IMR-90 (cell line): ENCODE data around the gene SLIT3. TPM values are rescaled to one million over a fixed set of nuclear protein-coding genes. Genes with fewer than 3 reads are reported as not detected.

Experiments used
- ATAC-seq: fragments of 200-7000 bp; cut with Tn5 transposase; 2 replicates; pipeline ENCODE4 v1.9.1; 2020; ENCODE audit warnings: low read depth, mild to moderate bottlenecking, moderate library complexity
- BruUV-seq: library from RNA; stranded (reverse); fragments of 400-500 nt; replicated peaks from 2 replicates; lab custom pipeline; 2021; lab: Mats Ljungman, UMichigan
- CTCF ChIA-PET: fragments of 300-600 bp; formaldehyde crosslinking; extraction: SDS; loops from one replicate; lab custom pipeline; 2021; ENCODE audit warnings: antibody characterized with exemption; lab: Yijun Ruan, JAX
- POLR2A ChIA-PET: fragments of 300-600 bp; sonication (Branson Sonifier 250); formaldehyde crosslinking; loops from one replicate; lab custom pipeline; 2022; ENCODE audit warnings: antibody characterized with exemption; ENCODE audit not compliant: unreplicated experiment; lab: Charles Lee
- DNase-seq: peaks from one replicate; pipeline ENCODE4 v3.0.0; 2013
- H2AFZ ChIP-seq: replicated peaks from 2 replicates; pipeline ENCODE3; 2013; ENCODE audit warnings: low read length, mild to moderate bottlenecking; ENCODE audit not compliant: poor library complexity
- H2AK5ac ChIP-seq: 2 replicates; pipeline ENCODE4 v1.6.1; 2013; ENCODE audit warnings: low read depth, low read length, inconsistent platforms
- H2AK9ac ChIP-seq: replicated peaks from 2 replicates; pipeline ENCODE3; 2013; ENCODE audit warnings: mild to moderate bottlenecking, low read depth, low read length, moderate library complexity; ENCODE audit not compliant: poor library complexity
- H2BK120ac ChIP-seq: 2 replicates; pipeline ENCODE4 v1.6.1; 2013; ENCODE audit warnings: low read depth, low read length, inconsistent platforms
- H2BK15ac ChIP-seq: 3 replicates; pipeline ENCODE4 v1.6.1; 2013; ENCODE audit warnings: low read depth, low read length, inconsistent platforms
- H2BK20ac ChIP-seq: 2 replicates; pipeline ENCODE4 v1.6.1; 2013; ENCODE audit warnings: low read depth, mild to moderate bottlenecking, inconsistent platforms, low read length, moderate library complexity
- H2BK5ac ChIP-seq: 2 replicates; pipeline ENCODE4 v1.6.1; 2013; ENCODE audit warnings: mild to moderate bottlenecking, low read depth, low read length, inconsistent platforms; ENCODE audit not compliant: poor library complexity, severe bottlenecking
- H3K14ac ChIP-seq: replicated peaks from 2 replicates; pipeline ENCODE4 v1.6.1; 2013; ENCODE audit warnings: low read depth, low read length, inconsistent platforms
- H3K18ac ChIP-seq: 2 replicates; pipeline ENCODE4 v1.6.1; 2013; ENCODE audit warnings: low read depth, low read length, control low read depth
- H3K23ac ChIP-seq: 2 replicates; pipeline ENCODE4 v1.6.1; 2013; ENCODE audit warnings: low read depth, low read length, inconsistent platforms
- H3K27ac ChIP-seq: 2 replicates; pipeline ENCODE4 v1.5.1; 2013; ENCODE audit warnings: mild to moderate bottlenecking, control low read depth, low read length; ENCODE audit not compliant: insufficient read depth
- H3K27me3 ChIP-seq: 2 replicates; pipeline ENCODE4 v1.6.1; 2013; ENCODE audit warnings: low read length; ENCODE audit not compliant: control insufficient read depth, insufficient read depth
- H3K36me3 ChIP-seq: 2 replicates; pipeline ENCODE4 v1.6.1; 2013; ENCODE audit warnings: low read length, mixed read lengths; ENCODE audit not compliant: control insufficient read depth, insufficient read depth
- H3K4ac ChIP-seq: 2 replicates; pipeline ENCODE4 v1.6.1; 2013; ENCODE audit warnings: low read depth, low read length, inconsistent platforms
- H3K4me1 ChIP-seq: 2 replicates; pipeline ENCODE4 v1.6.1; 2013; ENCODE audit warnings: low read length, mixed read lengths; ENCODE audit not compliant: control insufficient read depth, insufficient read depth
- H3K4me2 ChIP-seq: 2 replicates; pipeline ENCODE4 v1.6.1; 2013; ENCODE audit warnings: low read depth, mild to moderate bottlenecking, control low read depth, low read length, moderate library complexity
- H3K4me3 ChIP-seq: 2 replicates; pipeline ENCODE4 v1.5.1; 2013; ENCODE audit warnings: low read depth, mild to moderate bottlenecking, control low read depth, low read length, moderate library complexity; ENCODE audit not compliant: insufficient read depth
- H3K56ac ChIP-seq: 2 replicates; pipeline ENCODE4 v1.6.1; 2013; ENCODE audit warnings: low read length, inconsistent platforms; ENCODE audit not compliant: insufficient read depth; ENCODE audit errors: extremely low read depth
- H3K79me1 ChIP-seq, 2 experiments: 2 replicates each; pipeline ENCODE4 v1.6.1; 2013; ENCODE audit warnings: low read length in 2 of 2, inconsistent platforms in 1 of 2, low read depth in 1 of 2
- H3K9ac ChIP-seq: 2 replicates; pipeline ENCODE4 v1.6.1; 2013; ENCODE audit warnings: low read depth, low read length, control low read depth
- H3K9me1 ChIP-seq: 2 replicates; pipeline ENCODE4 v1.6.1; 2013; ENCODE audit warnings: low read length, inconsistent platforms; ENCODE audit not compliant: insufficient read depth
- H3K9me3 ChIP-seq: 2 replicates; pipeline ENCODE4 v1.6.1; 2013; ENCODE audit warnings: low read length; ENCODE audit not compliant: control insufficient read depth, insufficient read depth
- H4K20me1 ChIP-seq: 2 replicates; pipeline ENCODE4 v1.6.1; 2013; ENCODE audit warnings: low read length, inconsistent platforms; ENCODE audit not compliant: insufficient read depth
- H4K5ac ChIP-seq: 2 replicates; pipeline ENCODE4 v1.6.1; 2013; ENCODE audit warnings: mild to moderate bottlenecking, low read depth, low read length, control low read depth
- H4K8ac ChIP-seq, 2 experiments: 2 replicates each; pipeline ENCODE4 v1.6.1; 2013; ENCODE audit warnings: low read depth in 2 of 2, low read length in 2 of 2, control low read depth in 1 of 2, inconsistent platforms in 1 of 2
- H4K91ac ChIP-seq: 2 replicates; pipeline ENCODE4 v1.6.1; 2013; ENCODE audit warnings: low read depth, low read length, inconsistent platforms; ENCODE audit not compliant: insufficient read depth
- BHLHE40 ChIP-seq: fragments of 150-350 bp; IDR thresholded peaks from 2 replicates; pipeline ENCODE4 v1.6.1; 2016; ENCODE audit warnings: mild to moderate bottlenecking, low read depth, low read length
- CEBPB ChIP-seq: IDR thresholded peaks from 2 replicates; pipeline ENCODE4 v1.6.1; 2012; ENCODE audit warnings: low read depth, low read length, improper control_type of control experiment
- CHD1 ChIP-seq: IDR thresholded peaks from 2 replicates; pipeline ENCODE4 v1.6.1; 2012; ENCODE audit warnings: low read depth, low read length, improper control_type of control experiment
- FOS ChIP-seq: fragments of 150-350 bp; IDR thresholded peaks from 2 replicates; pipeline ENCODE4 v1.6.1; 2016; ENCODE audit warnings: low read depth, low read length
- MAFK ChIP-seq: IDR thresholded peaks from 2 replicates; pipeline ENCODE4 v1.6.1; 2012; ENCODE audit warnings: low read depth, low read length, improper control_type of control experiment
- MAZ ChIP-seq: IDR thresholded peaks from 2 replicates; pipeline ENCODE4 v1.6.1; 2012; ENCODE audit warnings: low read depth, mild to moderate bottlenecking, low read length, improper control_type of control experiment, moderate library complexity, borderline replicate concordance
- MXI1 ChIP-seq: IDR thresholded peaks from 2 replicates; pipeline ENCODE4 v1.6.1; 2012; ENCODE audit warnings: low read depth, mild to moderate bottlenecking, low read length, moderate library complexity, borderline replicate concordance
- NFE2L2 ChIP-seq: fragments of 150-350 bp; IDR thresholded peaks from 2 replicates; pipeline ENCODE4 v1.6.1; 2016; ENCODE audit warnings: low read depth, mild to moderate bottlenecking, low read length
- POLR2A ChIP-seq: IDR thresholded peaks from 2 replicates; pipeline ENCODE4 v1.6.1; 2012; ENCODE audit warnings: mild to moderate bottlenecking, low read depth, low read length
- RAD21 ChIP-seq: IDR thresholded peaks from 2 replicates; pipeline ENCODE4 v1.6.1; 2012; ENCODE audit warnings: low read length, improper control_type of control experiment
- RCOR1 ChIP-seq: IDR thresholded peaks from 2 replicates; pipeline ENCODE4 v1.6.1; 2012; ENCODE audit warnings: mild to moderate bottlenecking, low read length, improper control_type of control experiment; ENCODE audit not compliant: insufficient replicate concordance
- RFX5 ChIP-seq: IDR thresholded peaks from 2 replicates; pipeline ENCODE4 v1.8.0; 2012; ENCODE audit warnings: low read depth, mild to moderate bottlenecking, low read length, moderate library complexity
- SMC3 ChIP-seq: fragments of 150-350 bp; IDR thresholded peaks from 2 replicates; pipeline ENCODE4 v1.6.1; 2016; ENCODE audit warnings: low read depth, mild to moderate bottlenecking, antibody characterized with exemption, low read length, moderate library complexity
- WGBS, 2 experiments: methylation state at CpG; one replicate each; pipeline versions ENCODE4 v1.1.5 to v1.1.7; 2013; ENCODE audit warnings: missing lambda C conversion rate in 2 of 2; ENCODE audit not compliant: insufficient read length in 1 of 2; ENCODE audit errors: extremely low coverage in 2 of 2; 5-methylcytosine and 5-hydroxymethylcytosine counted together
- dilution Hi-C: fragments of 300-500 bp; cut with HindIII; formaldehyde crosslinking; loops from one replicate; pipeline ENCODE4 v1.14.3; 2018; ENCODE audit warnings: low sequenced_read_pairs; ENCODE audit not compliant: unreplicated experiment
- in situ Hi-C: fragments of 300-500 bp; cut with MboI; formaldehyde crosslinking; loops from 3 replicates; pipeline ENCODE4 v1.14.3; 2019; ENCODE audit warnings: low sequenced_read_pairs, inconsistent platforms, mixed read lengths
- intact Hi-C: fragments of 100-400 bp; cut with micrococcal nuclease; formaldehyde crosslinking; loops from 2 replicates; pipeline ENCODE4 v1.10.0; 2022
- polyA plus RNA-seq, 3 experiments: library from polyadenylated mRNA; depleted of rRNA; stranded (reverse); fragments of >200 nt; gene quantifications; 2 replicates each; pipeline ENCODE4 v1.2.3, GENCODE V29; 2012; ENCODE audit warnings: low replicate concordance in 1 of 3
- total RNA-seq: library from RNA; depleted of rRNA; stranded (reverse); fragments of >200 nt; gene quantifications from 2 replicates; pipeline ENCODE4 v1.2.3, GENCODE V29; 2012
- TF ChIP-seq, protein P1 (sequence below): fragments of 150-350 bp; IDR thresholded peaks from 2 replicates; pipeline ENCODE4 v1.6.1; 2017; ENCODE audit warnings: mild to moderate bottlenecking, antibody characterized with exemption, low read length, low read depth
- TF ChIP-seq, protein P2 (sequence below): conservative IDR thresholded peaks from 2 replicates; pipeline ENCODE4 v1.5.1; 2012; ENCODE audit warnings: mild to moderate bottlenecking, low read depth, low read length, improper control_type of control experiment
- TF ChIP-seq, protein P3 (sequence below): fragments of 150-350 bp; IDR thresholded peaks from 2 replicates; pipeline ENCODE4 v1.6.1; 2016; ENCODE audit warnings: low read depth, mild to moderate bottlenecking, low read length, moderate library complexity, borderline replicate concordance

SLIT3 gene
- total and polyA plus RNA-seq, 2 of the 4 experiments (the other 2 are of a cell fraction), result 0.18 to 0.50 TPM

DNA sequence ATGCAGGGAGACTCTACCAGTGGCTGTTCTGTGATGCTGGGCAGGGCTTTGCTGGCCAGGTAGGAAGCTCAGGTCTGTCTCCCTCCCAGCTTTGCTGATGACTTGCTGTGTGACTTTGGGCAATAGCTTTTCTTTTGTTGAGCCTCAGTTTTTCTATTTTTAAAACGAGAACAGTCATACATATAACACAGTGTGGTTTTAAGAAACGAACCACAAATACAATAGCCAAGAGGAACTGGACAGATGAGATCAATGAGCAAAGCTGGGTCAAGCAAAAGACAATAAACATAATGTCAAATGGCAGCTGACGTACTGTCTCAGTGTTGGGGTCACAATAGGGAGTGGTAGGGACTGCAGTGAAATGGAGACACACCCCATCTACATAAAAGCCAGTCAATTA lies 20.2 kb downstream of the SLIT3 start:
- dilution Hi-C loops, result no loop called here

More for the DNA sequence above, 20.2 kb downstream of the SLIT3 start:
- H3K79me1 ChIP-seq, result no peaks in the 10 kb centered on the region
- no peaks in the 10 kb centered on the region for H3K9me1 ChIP-seq
- ChIA-PET POLR2A (no interaction called here), CTCF (no interaction called here)
- no CpG with 5 or more reads among the region's 3 CpGs for WGBS, 2 experiments
- no peak overlapping the region for H2AK5ac ChIP-seq
- no peak overlapping the region for H4K5ac ChIP-seq
- no peak overlapping the region for H3K56ac ChIP-seq
- H3K4me1 ChIP-seq, result no peaks in the 10 kb centered on the region
- no peak overlapping the region for H3K4me2 ChIP-seq
- no peak for DNase-seq
- no peak overlapping the region for H3K23ac ChIP-seq
- no peak overlapping the region for H2BK20ac ChIP-seq
- intact Hi-C loops (no loop called here), in situ Hi-C loops (loop anchor here (25.0 kb wide), 1 partner anchor 1018 kb away; no protein-coding TSS in a partner anchor)
- no peak overlapping the region for H2BK120ac ChIP-seq
- H4K8ac ChIP-seq, result no peak overlapping the region
- H2AFZ ChIP-seq, result no peak overlapping the region
- H3K14ac ChIP-seq, result no peak overlapping the region
- H3K27me3 ChIP-seq, result no peaks in the 10 kb centered on the region
- no peak overlapping the region for H4K91ac ChIP-seq
- no TSS peak for BruUV-seq
- H3K4ac ChIP-seq, result no peak overlapping the region
- H3K4me3 ChIP-seq, result no peak overlapping the region
- H3K9ac ChIP-seq, result no peak overlapping the region
- no peak overlapping the region for H3K27ac ChIP-seq
- no peak overlapping the region for H2BK15ac ChIP-seq
- no peak overlapping the region for H2AK9ac ChIP-seq
- no peak overlapping the region for H3K18ac ChIP-seq
- no peak for ATAC-seq
- no peaks in the 10 kb centered on the region for H4K20me1 ChIP-seq
- H3K36me3 ChIP-seq, result no peaks in the 10 kb centered on the region
- H2BK5ac ChIP-seq, result no peak overlapping the region
- no peaks in the 10 kb centered on the region for H3K9me3 ChIP-seq
- TF ChIP-seq, protein P1, sequence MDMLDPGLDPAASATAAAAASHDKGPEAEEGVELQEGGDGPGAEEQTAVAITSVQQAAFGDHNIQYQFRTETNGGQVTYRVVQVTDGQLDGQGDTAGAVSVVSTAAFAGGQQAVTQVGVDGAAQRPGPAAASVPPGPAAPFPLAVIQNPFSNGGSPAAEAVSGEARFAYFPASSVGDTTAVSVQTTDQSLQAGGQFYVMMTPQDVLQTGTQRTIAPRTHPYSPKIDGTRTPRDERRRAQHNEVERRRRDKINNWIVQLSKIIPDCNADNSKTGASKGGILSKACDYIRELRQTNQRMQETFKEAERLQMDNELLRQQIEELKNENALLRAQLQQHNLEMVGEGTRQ, result no peak
- TF ChIP-seq, protein P2, sequence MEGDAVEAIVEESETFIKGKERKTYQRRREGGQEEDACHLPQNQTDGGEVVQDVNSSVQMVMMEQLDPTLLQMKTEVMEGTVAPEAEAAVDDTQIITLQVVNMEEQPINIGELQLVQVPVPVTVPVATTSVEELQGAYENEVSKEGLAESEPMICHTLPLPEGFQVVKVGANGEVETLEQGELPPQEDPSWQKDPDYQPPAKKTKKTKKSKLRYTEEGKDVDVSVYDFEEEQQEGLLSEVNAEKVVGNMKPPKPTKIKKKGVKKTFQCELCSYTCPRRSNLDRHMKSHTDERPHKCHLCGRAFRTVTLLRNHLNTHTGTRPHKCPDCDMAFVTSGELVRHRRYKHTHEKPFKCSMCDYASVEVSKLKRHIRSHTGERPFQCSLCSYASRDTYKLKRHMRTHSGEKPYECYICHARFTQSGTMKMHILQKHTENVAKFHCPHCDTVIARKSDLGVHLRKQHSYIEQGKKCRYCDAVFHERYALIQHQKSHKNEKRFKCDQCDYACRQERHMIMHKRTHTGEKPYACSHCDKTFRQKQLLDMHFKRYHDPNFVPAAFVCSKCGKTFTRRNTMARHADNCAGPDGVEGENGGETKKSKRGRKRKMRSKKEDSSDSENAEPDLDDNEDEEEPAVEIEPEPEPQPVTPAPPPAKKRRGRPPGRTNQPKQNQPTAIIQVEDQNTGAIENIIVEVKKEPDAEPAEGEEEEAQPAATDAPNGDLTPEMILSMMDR, result no peak
- no peak for TF ChIP-seq RCOR1
- TF ChIP-seq SMC3, result no peak
- TF ChIP-seq RAD21, result no peak
- no peak for TF ChIP-seq MAZ
- TF ChIP-seq BHLHE40, result no peak
- TF ChIP-seq FOS, result no peak
- TF ChIP-seq, protein P3, sequence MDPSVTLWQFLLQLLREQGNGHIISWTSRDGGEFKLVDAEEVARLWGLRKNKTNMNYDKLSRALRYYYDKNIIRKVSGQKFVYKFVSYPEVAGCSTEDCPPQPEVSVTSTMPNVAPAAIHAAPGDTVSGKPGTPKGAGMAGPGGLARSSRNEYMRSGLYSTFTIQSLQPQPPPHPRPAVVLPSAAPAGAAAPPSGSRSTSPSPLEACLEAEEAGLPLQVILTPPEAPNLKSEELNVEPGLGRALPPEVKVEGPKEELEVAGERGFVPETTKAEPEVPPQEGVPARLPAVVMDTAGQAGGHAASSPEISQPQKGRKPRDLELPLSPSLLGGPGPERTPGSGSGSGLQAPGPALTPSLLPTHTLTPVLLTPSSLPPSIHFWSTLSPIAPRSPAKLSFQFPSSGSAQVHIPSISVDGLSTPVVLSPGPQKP, result no peak
- no peak for TF ChIP-seq CEBPB
- no peak for TF ChIP-seq MAFK
- TF ChIP-seq MXI1, result no peak
- no peak for TF ChIP-seq CHD1
- no peak for TF ChIP-seq RFX5
- no peak for TF ChIP-seq POLR2A
- no peak for TF ChIP-seq NFE2L2
